B cell (primary cell): Measurements from ENCODE around the gene FAM170B. TPM values are rescaled to one million over a fixed set of nuclear protein-coding genes. Genes with fewer than 3 reads are reported as not detected.

Experiments used
- ATAC-seq: fragments of 200-7000 bp; cut with Tn5 transposase; one replicate; pipeline ENCODE4 v1.10.0; 2021; ENCODE audit warnings: low read depth, mild to moderate bottlenecking, moderate number of reproducible peaks, moderate library complexity
- CTCF ChIA-PET: fragments of 350-600 bp; sonication (Branson Sonifier 250); formaldehyde crosslinking; loops from one replicate; lab custom pipeline; 2021; ENCODE audit warnings: antibody characterized with exemption, inconsistent platforms; lab: Charles Lee
- POLR2A ChIA-PET: fragments of 350-600 bp; sonication (Branson Sonifier 250); formaldehyde crosslinking; loops from one replicate; lab custom pipeline; 2021; ENCODE audit warnings: antibody characterized with exemption; lab: Charles Lee
- DNase-seq: peaks from one replicate; pipeline ENCODE4 v3.0.0; 2013
- H2AFZ ChIP-seq: 2 replicates; pipeline ENCODE4 v1.6.1; 2012; ENCODE audit warnings: mild to moderate bottlenecking, low read depth, low read length; ENCODE audit not compliant: insufficient read depth, poor library complexity, severe bottlenecking
- H3K27ac ChIP-seq, 2 donors: 1 replicate in 1 of 2; 2 replicates in 1 of 2; pipeline ENCODE4 v1.5.1; 2012 to 2013; ENCODE audit warnings: low read length in 2 of 2, mild to moderate bottlenecking in 2 of 2, moderate library complexity in 1 of 2
- H3K27me3 ChIP-seq, 4 experiments: fragments of 200-600 bp in 1 of 4; sonication (generic) in 1 of 4; replicated peaks in 1 of 4; 1 replicate in 2 of 4; 2 replicates in 2 of 4; pipeline versions ENCODE4 v1.6.1 to v1.7.0; 2013 to 2016; ENCODE audit warnings: low read length in 3 of 4, mild to moderate bottlenecking in 2 of 4, mixed read lengths in 1 of 4, moderate library complexity in 1 of 4; ENCODE audit not compliant: insufficient read depth in 4 of 4, control insufficient read depth in 3 of 4; ENCODE audit errors: control extremely low read depth in 1 of 4
- H3K36me3 ChIP-seq, 2 experiments: replicated peaks in 1 of 2; 1 replicate in 1 of 2; 2 replicates in 1 of 2; pipeline versions ENCODE4 v1.6.1 to v1.7.1; 2013; ENCODE audit warnings: low read length in 1 of 2; ENCODE audit not compliant: insufficient read depth in 2 of 2, control insufficient read depth in 1 of 2; ENCODE audit errors: control extremely low read depth in 1 of 2, extremely low read depth in 1 of 2
- H3K4me1 ChIP-seq, 2 donors: fragments of 200-600 bp in 1 of 2; sonication (generic) in 1 of 2; 1 replicate in 1 of 2; 2 replicates in 1 of 2; pipeline versions ENCODE4 v1.5.1 to v1.6.1; 2013 to 2017; ENCODE audit warnings: low read length in 2 of 2; ENCODE audit not compliant: control insufficient read depth in 2 of 2, insufficient read depth in 2 of 2
- H3K4me2 ChIP-seq: replicated peaks from 2 replicates; pipeline ENCODE3; 2012; ENCODE audit warnings: mild to moderate bottlenecking, low read depth, low read length; ENCODE audit not compliant: poor library complexity, severe bottlenecking
- H3K4me3 ChIP-seq, 5 experiments: fragments of 200-600 bp in 1 of 5; sonication (generic) in 1 of 5; 1 replicate in 3 of 5; 2 replicates in 2 of 5; pipeline versions ENCODE4 v1.5.1 to v1.7.0; 2011 to 2016; ENCODE audit warnings: low read length in 4 of 5, mild to moderate bottlenecking in 4 of 5, low read depth in 2 of 5, control low read depth in 1 of 5, moderate library complexity in 1 of 5; ENCODE audit not compliant: insufficient read depth in 1 of 5; ENCODE audit errors: control extremely low read depth in 1 of 5, extremely low read depth in 1 of 5
- H3K79me2 ChIP-seq: fragments of 200-600 bp; sonication (generic); one replicate; pipeline ENCODE4 v1.6.0; 2016; ENCODE audit warnings: low read length; ENCODE audit not compliant: control insufficient read depth, insufficient read depth
- H3K9ac ChIP-seq: fragments of 200-600 bp; sonication (generic); 2 replicates; pipeline ENCODE4 v1.6.1; 2017; ENCODE audit warnings: mild to moderate bottlenecking, low read length, moderate library complexity
- H3K9me3 ChIP-seq, 3 donors: one replicate each; pipeline versions ENCODE4 v1.6.1 to v1.7.1; 2013; ENCODE audit warnings: low read length in 2 of 3; ENCODE audit not compliant: control insufficient read depth in 2 of 3, insufficient read depth in 1 of 3; ENCODE audit errors: control extremely low read depth in 1 of 3
- H4K20me1 ChIP-seq: 2 replicates; pipeline ENCODE4 v1.6.0; 2012; ENCODE audit warnings: mild to moderate bottlenecking, low read length; ENCODE audit not compliant: insufficient read depth, control insufficient read depth, poor library complexity, severe bottlenecking
- H3K27ac Mint-ChIP-seq: one replicate; pipeline ENCODE4 v1.8.0; 2021; ENCODE audit warnings: mixed read lengths
- H3K27me3 Mint-ChIP-seq: one replicate; pipeline ENCODE4 v1.8.0; 2021; ENCODE audit warnings: mixed read lengths
- H3K4me1 Mint-ChIP-seq: one replicate; pipeline ENCODE4 v1.8.0; 2021; ENCODE audit warnings: mixed read lengths
- H3K4me3 Mint-ChIP-seq: one replicate; pipeline ENCODE4 v1.8.0; 2021; ENCODE audit warnings: mixed read lengths
- H3K9me3 Mint-ChIP-seq: one replicate; pipeline ENCODE4 v1.8.0; 2022; ENCODE audit warnings: mixed read lengths; ENCODE audit not compliant: insufficient read depth
- CTCF ChIP-seq: fragments of 200-600 bp; IDR thresholded peaks from one replicate; pipeline ENCODE4 v1.8.0; 2022; ENCODE audit warnings: antibody characterized with exemption, mild to moderate bottlenecking
- EZH2 ChIP-seq: IDR thresholded peaks from 2 replicates; pipeline ENCODE4 v1.6.1; 2012; ENCODE audit warnings: borderline replicate concordance, low read depth, mild to moderate bottlenecking, moderate library complexity, low read length; ENCODE audit not compliant: insufficient read depth, poor library complexity, severe bottlenecking
- WGBS: methylation state at CpG from one replicate; pipeline ENCODE4 v1.1.5; 2013; ENCODE audit warnings: missing lambda C conversion rate; ENCODE audit not compliant: insufficient coverage; 5-methylcytosine and 5-hydroxymethylcytosine counted together
- intact Hi-C: fragments of 100-400 bp; cut with micrococcal nuclease; formaldehyde crosslinking; loops from one replicate; pipeline ENCODE4 v1.10.0; 2022
- polyA plus RNA-seq: library from polyadenylated mRNA; depleted of rRNA; stranded (reverse); fragments of >200 nt; gene quantifications from 2 replicates; pipeline ENCODE4 v1.2.3, GENCODE V29; 2012
- total RNA-seq, 2 donors: library from RNA; stranded (reverse); fragments of 120-200 nt in 1 of 2; gene quantifications; 1 replicate in 1 of 2; 2 replicates in 1 of 2; pipeline versions ENCODE4 v1.2.3 to v1.2.4, GENCODE V29; 2013 to 2022

FAM170B gene
- total and polyA plus RNA-seq, 2 donors (not counting 1 experiment from before 2014, with no cell fraction given), result not detected

GRCh38 chr10:49105076-49105475, 28.7 kb downstream of the FAM170B start:
- no peaks in the 10 kb centered on the region for H3K9me3 Mint-ChIP-seq
- Histone ChIP-seq H3K27me3 (peaks cover 0 to 13% (median 2%) of the 10 kb centered on the region in 4 experiments), H2AFZ (no peak overlapping the region), H3K9me3 (no peaks in the 10 kb centered on the region), H3K4me3 (no peak overlapping the region), H3K79me2 (no peaks in the 10 kb centered on the region), H3K9ac (no peak overlapping the region), H3K4me1 (no peaks in the 10 kb centered on the region), H3K4me2 (no peak overlapping the region), H4K20me1 (no peaks in the 10 kb centered on the region), H3K27ac (no peak overlapping the region), H3K36me3 (no peaks in the 10 kb centered on the region)
- H3K27me3 Mint-ChIP-seq, result peaks cover 18% of the 10 kb centered on the region
- WGBS, result 93% methylated on average over 4 of the region's 4 CpGs
- TF ChIP-seq CTCF (no peak), EZH2 (no peak)
- intact Hi-C loops, result no loop called here
- no peak overlapping the region for H3K27ac Mint-ChIP-seq
- ChIA-PET POLR2A (no interaction called here), CTCF (no interaction called here)
- no peak overlapping the region for H3K4me3 Mint-ChIP-seq
- ATAC-seq, result no peak
- DNase-seq, result no peak
- H3K4me1 Mint-ChIP-seq, result no peaks in the 10 kb centered on the region

- DNase-seq, result no peak
- Histone ChIP-seq H3K27ac (no peak overlapping the region), H3K4me2 (no peak overlapping the region), H3K79me2 (no peaks in the 10 kb centered on the region), H3K4me3 (no peak overlapping the region), H3K4me1 (no peaks in the 10 kb centered on the region), H4K20me1 (no peaks in the 10 kb centered on the region), H3K9me3 (no peaks in the 10 kb centered on the region), H3K27me3 (peaks cover 0 to 8% (median 2%) of the 10 kb centered on the region in 4 experiments), H3K9ac (no peak overlapping the region), H2AFZ (no peak overlapping the region), H3K36me3 (no peaks in the 10 kb centered on the region)
- no peak for ATAC-seq
- Mint-ChIP-seq H3K4me1 (no peaks in the 10 kb centered on the region), H3K27me3 (peaks cover 19% of the 10 kb centered on the region), H3K9me3 (no peaks in the 10 kb centered on the region), H3K27ac (no peak overlapping the region), H3K4me3 (no peak overlapping the region)
- TF ChIP-seq EZH2 (no peak), CTCF (no peak)
- ChIA-PET POLR2A (no interaction called here), CTCF (no interaction called here)
- intact Hi-C loops, result no loop called here
- 94% methylated on average over 5 of the region's 5 CpGs for WGBS
Observed at GRCh38 chr10:49104323-49104722, 29.5 kb downstream of the FAM170B start.
